Mesothelial cell of epicardium (in vitro differentiated cells): ENCODE measurements around the gene SLC13A4. TPM values are rescaled to one million over a fixed set of nuclear protein-coding genes. Genes with fewer than 3 reads are reported as not detected.

Experiments used
- DNase-seq, 2 experiments: peaks; one replicate each; pipeline ENCODE4 v3.0.0; 2021; ENCODE audit warnings: low spot score in 2 of 2; ENCODE audit not compliant: unreplicated experiment in 2 of 2
- H3K27ac Mint-ChIP-seq: 2 replicates; pipeline ENCODE4 v1.8.0; 2021; ENCODE audit warnings: mixed read lengths
- H3K27me3 Mint-ChIP-seq: 2 replicates; pipeline ENCODE4 v1.8.0; 2021; ENCODE audit warnings: low read depth, mixed read lengths
- H3K36me3 Mint-ChIP-seq: 2 replicates; pipeline ENCODE4 v1.8.0; 2021; ENCODE audit warnings: mixed read lengths
- H3K4me1 Mint-ChIP-seq: 2 replicates; pipeline ENCODE4 v1.8.0; 2021; ENCODE audit warnings: mixed read lengths
- H3K4me3 Mint-ChIP-seq: 2 replicates; pipeline ENCODE4 v1.8.0; 2021; ENCODE audit warnings: mild to moderate bottlenecking, moderate library complexity, mixed read lengths
- H3K9me3 Mint-ChIP-seq: 2 replicates; pipeline ENCODE4 v1.8.0; 2021; ENCODE audit warnings: mixed read lengths
- CTCF ChIP-seq: fragments of 200-600 bp; sonication (generic); IDR thresholded peaks from one replicate; pipeline ENCODE4 v1.5.0; 2021; ENCODE audit warnings: antibody characterized with exemption; ENCODE audit not compliant: unreplicated experiment
- total RNA-seq: library from RNA; stranded (reverse); gene quantifications from 3 replicates; pipeline ENCODE4 v1.2.1, GENCODE V29; 2021

The SLC13A4 gene
- total RNA-seq, 1 donor from 2014 or later: not detected

GRCh38 chr7:135721198-135721820 lies 6.7 kb downstream of the SLC13A4 start:
- H3K9me3 Mint-ChIP-seq: no peaks in the 10 kb centered on the region
- no peak overlapping the region for H3K4me3 Mint-ChIP-seq
- no peak overlapping the region for H3K27ac Mint-ChIP-seq
- TF ChIP-seq CTCF: no peak
- peaks cover 10% of the 10 kb centered on the region for H3K4me1 Mint-ChIP-seq
- no peaks in the 10 kb centered on the region for H3K27me3 Mint-ChIP-seq
- DNase-seq: no peak
- H3K36me3 Mint-ChIP-seq: no peaks in the 10 kb centered on the region

- Mint-ChIP-seq H3K27ac (no peak overlapping the region), H3K4me3 (no peak overlapping the region), H3K27me3 (no peaks in the 10 kb centered on the region), H3K36me3 (no peaks in the 10 kb centered on the region), H3K4me1 (peaks cover 4% of the 10 kb centered on the region), H3K9me3 (no peaks in the 10 kb centered on the region)
- no peak for TF ChIP-seq CTCF
- DNase-seq: no peak
These were observed 8.3 kb downstream of the SLC13A4 start for GRCh38 chr7:135719688-135720087.

GRCh38 chr7:135718794-135719437 lies 9.1 kb downstream of the SLC13A4 start:
- TF ChIP-seq CTCF: no peak
- H3K36me3 Mint-ChIP-seq: no peaks in the 10 kb centered on the region
- peaks cover 4% of the 10 kb centered on the region for H3K4me1 Mint-ChIP-seq
- H3K27me3 Mint-ChIP-seq: no peaks in the 10 kb centered on the region
- no peaks in the 10 kb centered on the region for H3K9me3 Mint-ChIP-seq
- H3K4me3 Mint-ChIP-seq: no peak overlapping the region
- DNase-seq: no peak
- no peak overlapping the region for H3K27ac Mint-ChIP-seq

GRCh38 chr7:135718219-135718618 lies 9.8 kb downstream of the SLC13A4 start:
- peaks cover 5% of the 10 kb centered on the region for H3K4me1 Mint-ChIP-seq
- H3K9me3 Mint-ChIP-seq: no peaks in the 10 kb centered on the region
- H3K27me3 Mint-ChIP-seq: no peaks in the 10 kb centered on the region
- DNase-seq: no peak
- TF ChIP-seq CTCF: no peak
- no peak overlapping the region for H3K27ac Mint-ChIP-seq
- H3K36me3 Mint-ChIP-seq: no peaks in the 10 kb centered on the region
- H3K4me3 Mint-ChIP-seq: no peak overlapping the region

- Mint-ChIP-seq H3K4me3 (no peak overlapping the region), H3K27ac (no peak overlapping the region), H3K27me3 (no peaks in the 10 kb centered on the region), H3K4me1 (peaks cover 10% of the 10 kb centered on the region), H3K36me3 (no peaks in the 10 kb centered on the region), H3K9me3 (no peaks in the 10 kb centered on the region)
- TF ChIP-seq CTCF: no peak
- DNase-seq: no peak
These were observed 10.3 kb downstream of the SLC13A4 start for GRCh38 chr7:135717693-135718092.
